Upper lobe of right lung (tissue), 1 donor: ENCODE measurements around the gene SLC9A3. TPM values are rescaled to one million over a fixed set of nuclear protein-coding genes. Genes with fewer than 3 reads are reported as not detected.
"Not testable (repeated sequence)": the region's sequence is repeated elsewhere in the genome, so short reads cannot be mapped to it uniquely, and the experiment has no call there.

Experiments
- ATAC-seq: fragments of 200-7000 bp; cut with Tn5 transposase; one replicate; pipeline ENCODE4 v1.9.1; 2020; ENCODE audit warnings: mild to moderate bottlenecking, moderate library complexity
- DNase-seq: peaks from one replicate; pipeline ENCODE4 v3.0.0-alpha.2; 2020
- H3K27ac ChIP-seq: fragments of 200-600 bp; one replicate; pipeline ENCODE4 v1.8.0; 2022
- H3K27me3 ChIP-seq: fragments of 200-600 bp; one replicate; pipeline ENCODE4 v1.8.0; 2022; ENCODE audit warnings: mild to moderate bottlenecking
- H3K36me3 ChIP-seq: fragments of 200-600 bp; one replicate; pipeline ENCODE4 v1.8.0; 2022
- H3K4me1 ChIP-seq: fragments of 200-600 bp; one replicate; pipeline ENCODE4 v1.8.0; 2022
- H3K4me3 ChIP-seq: fragments of 200-600 bp; one replicate; pipeline ENCODE4 v1.8.0; 2022; ENCODE audit warnings: mild to moderate bottlenecking
- H3K9me3 ChIP-seq: fragments of 200-600 bp; one replicate; pipeline ENCODE4 v1.8.0; 2022
- CTCF ChIP-seq: fragments of 200-600 bp; IDR thresholded peaks from one replicate; pipeline ENCODE4 v1.8.0; 2022; ENCODE audit warnings: antibody characterized with exemption
- intact Hi-C: fragments of 100-400 bp; cut with DNase I; formaldehyde crosslinking; loops from one replicate; pipeline ENCODE4 v1.11.0; 2022
- total RNA-seq: library from RNA; stranded (reverse); fragmentation: NEBNext Ultra II Directional; extraction: Animal tissue kit (Norgen Biotek cat#: 25700); gene quantifications from one replicate; pipeline ENCODE4 v1.2.1, GENCODE V29; 2021
- donor health status: DM: no; HTN: yes; CAD: no; lungs with severe emphysema.

Gene SLC9A3
- total RNA-seq, 1 donor from 2014 or later: 1.0 TPM

DNA sequence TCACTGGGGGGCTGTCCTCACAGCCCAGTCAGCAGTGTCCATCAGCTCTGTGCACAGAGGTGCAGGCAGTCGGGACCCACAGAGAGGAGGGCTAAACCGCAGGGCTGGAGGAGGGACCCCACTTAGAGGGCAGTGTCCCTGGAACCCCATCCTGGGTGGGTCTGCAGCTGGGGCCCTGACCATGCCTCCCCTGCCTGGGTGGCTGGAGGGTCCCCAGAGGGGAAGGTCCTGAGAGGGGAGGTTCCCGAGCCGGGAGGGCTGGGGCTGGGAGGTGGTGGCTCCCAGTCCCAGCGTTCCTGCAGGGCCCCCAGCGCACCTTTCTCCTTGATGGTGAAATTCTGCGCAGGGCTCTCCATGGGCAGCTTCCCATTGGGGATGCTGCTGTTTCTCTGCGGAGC lies 48.5 kb downstream of the SLC9A3 start:
- TF ChIP-seq CTCF: no peak
- DNase-seq (no peak), ATAC-seq (no peak)
- Histone ChIP-seq H3K36me3 (no peaks in the 10 kb centered on the region), H3K27me3 (peaks cover 33% of the 10 kb centered on the region), H3K4me1 (peaks cover 18% of the 10 kb centered on the region), H3K4me3 (no peak overlapping the region), H3K9me3 (no peaks in the 10 kb centered on the region), H3K27ac (no peak overlapping the region)
- intact Hi-C loops: no loop called here

DNA sequence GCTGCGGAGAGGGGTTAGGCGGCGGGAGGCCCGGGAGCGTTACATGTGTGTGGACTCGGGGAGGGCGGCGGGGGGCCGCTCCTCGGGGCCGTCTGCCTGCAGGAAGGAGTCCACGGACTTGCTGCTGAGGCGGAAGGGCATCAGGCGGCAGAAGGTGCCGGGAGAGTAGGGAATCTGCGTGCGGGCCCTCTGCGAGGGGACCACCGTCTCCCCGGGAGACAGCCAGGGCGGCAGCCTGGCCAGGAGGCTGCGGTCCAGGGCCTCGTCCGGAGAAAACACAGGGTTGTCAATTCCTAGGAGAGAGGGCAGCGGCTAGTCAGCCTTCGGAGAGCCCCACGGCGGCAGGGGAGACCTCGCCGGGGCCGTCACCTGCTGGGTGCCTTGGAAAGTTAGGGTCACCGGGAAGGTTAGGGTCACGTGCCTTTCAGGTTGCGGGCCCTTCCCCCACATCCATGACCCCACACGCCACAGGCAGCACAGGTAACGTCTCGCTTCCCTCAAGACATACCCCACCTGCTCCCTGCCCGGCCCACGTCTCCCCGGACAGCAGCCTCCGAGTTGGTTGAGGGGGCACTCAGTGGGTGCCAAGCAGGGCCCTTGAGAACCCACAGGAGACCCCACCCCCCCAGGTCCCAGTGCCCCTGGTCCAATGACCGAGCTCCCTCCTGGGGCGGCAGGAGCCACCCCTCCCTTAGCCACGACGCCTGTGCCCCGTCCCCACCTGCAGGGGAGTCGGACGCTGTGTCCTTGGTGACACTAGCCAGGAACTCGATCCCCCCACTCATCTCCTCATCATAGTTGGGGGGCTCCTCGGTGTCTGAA lies 49.2 kb downstream of the SLC9A3 start:
- ATAC-seq (no peak), DNase-seq (peak; percentile 68)
- TF ChIP-seq CTCF: no peak
- peak overlapping the region; percentile 35 for H3K4me3 ChIP-seq
- H3K27ac ChIP-seq: no peak overlapping the region
- no peaks in the 10 kb centered on the region for H3K9me3 ChIP-seq
- intact Hi-C loops: no loop called here
- peaks cover 26% of the 10 kb centered on the region for H3K27me3 ChIP-seq
- no peaks in the 10 kb centered on the region for H3K36me3 ChIP-seq
- H3K4me1 ChIP-seq: peaks cover 18% of the 10 kb centered on the region

- H3K9me3 ChIP-seq, H3K27ac ChIP-seq, ATAC-seq, intact Hi-C loops, H3K36me3 ChIP-seq: not testable (repeated sequence)
- Histone ChIP-seq H3K4me1 (peaks cover 18% of the 10 kb centered on the region), H3K27me3 (peaks cover 19% of the 10 kb centered on the region), H3K4me3 (peak overlapping the region; percentile 95)
- peak; percentile 38 for DNase-seq
Observed at GRCh38 chr5:474232-474839, 49.9 kb downstream of the SLC9A3 start.

DNA sequence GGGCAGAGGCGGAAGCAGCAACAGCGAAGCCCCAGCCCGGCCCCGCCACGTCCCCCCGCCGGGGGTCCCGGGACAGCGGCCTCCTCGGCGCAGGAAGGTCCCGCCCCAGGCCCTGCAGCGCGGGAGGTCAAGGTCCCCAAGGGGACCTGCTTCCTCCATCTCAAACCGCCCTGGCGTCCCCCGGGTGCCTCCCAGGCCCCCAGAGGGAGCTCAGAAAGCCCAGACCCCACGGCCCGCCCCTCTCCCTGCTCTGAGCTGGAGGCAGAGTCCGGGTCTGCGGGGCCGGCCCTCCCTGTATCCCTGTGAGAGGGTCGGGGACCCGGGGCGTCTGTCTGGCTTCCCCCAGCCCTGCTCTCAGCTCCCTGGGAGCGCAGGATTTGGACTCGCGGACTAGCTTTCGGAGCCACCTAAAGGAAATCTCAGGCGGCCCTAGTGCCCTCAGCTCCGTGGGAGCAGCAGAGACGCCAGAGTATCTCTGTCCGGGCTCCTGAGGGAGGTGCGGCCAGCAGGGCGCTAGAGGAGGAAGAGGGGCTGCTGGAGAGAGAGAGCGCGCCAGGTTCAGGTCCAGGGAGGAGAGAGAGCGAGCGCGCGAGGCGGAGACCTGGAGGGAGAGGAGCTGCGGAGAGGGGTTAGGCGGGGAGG lies 50.6 kb downstream of the SLC9A3 start:
- Histone ChIP-seq H3K36me3 (no peaks in the 10 kb centered on the region), H3K9me3 (no peaks in the 10 kb centered on the region), H3K4me1 (peaks cover 18% of the 10 kb centered on the region), H3K27ac (peak overlapping the region; percentile 51), H3K27me3 (peaks cover 16% of the 10 kb centered on the region), H3K4me3 (peak overlapping the region; percentile 95)
- DNase-seq (no peak), ATAC-seq (peak; percentile 3)
- TF ChIP-seq CTCF: no peak
- intact Hi-C loops: no loop called here

DNA sequence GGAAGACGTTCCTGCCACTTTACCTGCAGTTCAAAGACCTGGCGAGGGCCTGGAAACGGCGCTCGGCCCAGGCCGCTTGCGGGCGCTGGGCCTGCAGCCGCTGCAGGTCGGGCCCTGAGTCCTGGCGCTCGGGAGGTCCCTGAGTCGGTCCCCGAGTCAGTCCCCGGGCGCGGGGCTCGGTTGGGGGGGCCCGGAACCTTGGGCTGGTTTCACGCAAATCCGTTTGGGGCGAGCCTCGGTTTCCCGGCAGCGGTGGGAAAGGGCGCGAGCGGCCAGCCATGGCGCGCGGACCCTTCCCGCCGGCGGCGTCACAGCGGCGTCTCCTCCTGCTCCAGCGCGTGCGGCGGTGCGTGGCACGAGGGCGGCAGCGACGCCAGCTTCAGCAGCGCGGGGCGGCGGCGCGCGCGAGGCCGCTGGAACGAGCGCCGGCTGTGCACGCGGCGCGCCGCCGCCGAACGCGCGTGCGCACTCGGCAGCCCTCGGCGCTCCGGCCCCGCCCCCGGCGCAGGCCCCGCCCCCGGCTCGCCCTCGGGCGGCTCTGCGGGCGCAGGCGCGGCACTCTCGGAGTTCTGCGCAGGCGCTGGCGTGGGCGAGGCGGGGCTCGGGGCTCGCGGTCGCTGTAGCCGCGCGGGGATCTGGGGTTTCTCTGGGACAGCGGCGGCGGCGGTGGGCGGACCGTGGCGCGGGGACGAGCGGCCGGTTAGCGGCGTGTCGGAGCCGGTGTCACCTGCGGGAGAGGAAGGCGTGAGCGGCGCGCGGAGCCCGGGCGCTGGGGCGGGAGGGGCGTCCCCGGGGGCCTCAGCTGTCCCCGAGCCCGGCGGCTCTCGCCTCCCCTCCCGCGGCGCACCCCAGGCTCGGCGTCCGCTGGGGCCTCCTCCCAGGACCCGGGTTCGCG lies 51.3 kb downstream of the SLC9A3 start:
- TF ChIP-seq CTCF: no peak
- Histone ChIP-seq H3K36me3 (no peaks in the 10 kb centered on the region), H3K27me3 (peaks cover 16% of the 10 kb centered on the region), H3K4me3 (peak overlapping the region; percentile 95), H3K4me1 (peaks cover 18% of the 10 kb centered on the region), H3K9me3 (no peaks in the 10 kb centered on the region), H3K27ac (peak overlapping the region; percentile 80)
- DNase-seq (peak; percentile 96), ATAC-seq (peak; percentile 91)
- intact Hi-C loops: no loop called here
